CD4-positive, alpha-beta T cell (primary cell): Measurements from ENCODE around the gene THEMIS. TPM values are rescaled to one million over a fixed set of nuclear protein-coding genes. Genes with fewer than 3 reads are reported as not detected.

Experiments
- ATAC-seq: fragments of 200-7000 bp; cut with Tn5 transposase; one replicate; pipeline ENCODE4 v1.10.0; 2022; ENCODE audit warnings: mild to moderate bottlenecking; ENCODE audit not compliant: poor library complexity
- CTCF ChIA-PET: fragments of 350-600 bp; sonication (Branson Sonifier 250); formaldehyde crosslinking; loops from one replicate; lab custom pipeline; 2021; ENCODE audit warnings: antibody characterized with exemption, inconsistent platforms; lab: Charles Lee
- POLR2A ChIA-PET: fragments of 350-600 bp; sonication (Branson Sonifier 250); formaldehyde crosslinking; loops from one replicate; lab custom pipeline; 2021; ENCODE audit warnings: antibody characterized with exemption, inconsistent platforms; lab: Charles Lee
- DNase-seq, 14 experiments: peaks; one replicate each; pipeline ENCODE4 v3.0.0-alpha.2; 2013 to 2020; ENCODE audit warnings: mixed read lengths in 2 of 14
- H3K27ac ChIP-seq, 2 donors: one replicate each; pipeline versions ENCODE4 v1.5.1 to v1.7.0; 2013; ENCODE audit warnings: low read length in 2 of 2, low read depth in 1 of 2, mild to moderate bottlenecking in 1 of 2
- H3K27me3 ChIP-seq, 2 experiments: 1 replicate in 1 of 2; 2 replicates in 1 of 2; pipeline versions ENCODE4 v1.6.1 to v1.7.0; 2013; ENCODE audit warnings: low read length in 2 of 2, control low read depth in 1 of 2, mild to moderate bottlenecking in 1 of 2, moderate library complexity in 1 of 2; ENCODE audit not compliant: insufficient read depth in 2 of 2, control insufficient read depth in 1 of 2
- H3K36me3 ChIP-seq: one replicate; pipeline ENCODE4 v1.6.1; 2013; ENCODE audit warnings: low read length, control low read depth; ENCODE audit not compliant: insufficient read depth
- H3K4me1 ChIP-seq: one replicate; pipeline ENCODE4 v1.6.1; 2013; ENCODE audit warnings: low read length, control low read depth; ENCODE audit not compliant: insufficient read depth
- H3K4me3 ChIP-seq: one replicate; pipeline ENCODE4 v1.5.1; 2013; ENCODE audit warnings: mild to moderate bottlenecking, low read length, moderate library complexity
- H3K9me3 ChIP-seq, 2 experiments: 1 replicate in 1 of 2; 2 replicates in 1 of 2; pipeline versions ENCODE4 v1.6.1 to v1.7.0; 2013; ENCODE audit warnings: low read length in 2 of 2, mild to moderate bottlenecking in 2 of 2, control low read depth in 1 of 2, moderate library complexity in 1 of 2; ENCODE audit not compliant: control insufficient read depth in 1 of 2, insufficient read depth in 1 of 2
- H3K27ac Mint-ChIP-seq: one replicate; pipeline ENCODE4 v1.8.0; 2020; ENCODE audit warnings: mixed read lengths
- H3K27me3 Mint-ChIP-seq: one replicate; pipeline ENCODE4 v1.8.0; 2021; ENCODE audit warnings: mixed read lengths
- H3K36me3 Mint-ChIP-seq: one replicate; pipeline ENCODE4 v1.8.0; 2021; ENCODE audit warnings: low read depth, mixed read lengths
- H3K4me1 Mint-ChIP-seq: one replicate; pipeline ENCODE4 v1.8.0; 2021; ENCODE audit warnings: low read depth, mixed read lengths
- H3K4me3 Mint-ChIP-seq: one replicate; pipeline ENCODE4 v1.8.0; 2020; ENCODE audit warnings: mild to moderate bottlenecking, mixed read lengths
- H3K9me3 Mint-ChIP-seq: one replicate; pipeline ENCODE4 v1.8.0; 2020; ENCODE audit warnings: mixed read lengths
- intact Hi-C, 2 experiments: fragments of 100-400 bp; cut with DNase I in 1 of 2; cut with micrococcal nuclease in 1 of 2; formaldehyde crosslinking; loops; one replicate each; pipeline versions ENCODE4 v1.15.1 to v1.9.0; 2023 to 2025; cut with DNase I, micrococcal nuclease
- total RNA-seq, 174 experiments: library from RNA in 2 of 174; stranded (reverse) in 2 of 174; gene quantifications; one replicate each; pipeline ENCODE4 v1.2.3 and lab custom pipeline; 2021 to 2026
- TF ChIP-seq, protein P1 (sequence below): fragments of 200-600 bp; IDR thresholded peaks from one replicate; pipeline ENCODE4 v1.8.0; 2022; ENCODE audit warnings: antibody characterized with exemption, mild to moderate bottlenecking

Gene THEMIS
- total RNA-seq, 2 experiments from 2014 or later: 25.0 to 25.3 TPM

DNA sequence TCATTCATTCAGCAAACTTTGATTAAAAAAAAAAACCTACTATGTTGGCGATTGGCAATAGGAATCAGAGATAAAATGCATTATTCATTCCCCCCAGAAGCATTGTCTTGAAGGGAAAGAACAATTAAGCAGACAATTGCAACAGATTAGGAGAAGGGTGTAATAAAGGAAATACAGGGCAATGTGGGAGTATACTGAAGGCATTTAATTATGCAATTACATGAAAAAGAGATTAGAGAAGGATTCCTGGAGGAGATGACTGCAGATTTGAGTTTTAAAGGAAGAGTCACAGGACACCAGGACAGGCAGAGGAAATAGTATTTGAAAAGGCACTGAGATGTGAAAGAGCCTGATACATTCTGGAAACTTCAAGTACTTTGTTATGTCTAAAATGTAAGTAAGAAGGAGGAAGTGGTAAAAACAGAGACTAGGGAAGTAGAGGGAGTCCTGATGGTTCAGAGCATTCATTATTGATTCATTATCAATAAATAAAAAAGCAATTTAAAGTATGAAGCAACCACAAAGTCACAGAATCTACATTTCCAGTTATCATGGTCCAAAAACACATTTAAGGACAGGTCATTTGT, 43.7 kb downstream of the THEMIS start:
- Histone ChIP-seq H3K4me1 (peaks cover 6% of the 10 kb centered on the region), H3K36me3 (peaks cover 24% of the 10 kb centered on the region), H3K27me3 (no peaks in the 10 kb centered on the region), H3K27ac (no peak overlapping the region), H3K4me3 (no peak overlapping the region), H3K9me3 (no peaks in the 10 kb centered on the region)
- ChIA-PET POLR2A (interaction anchor here (1.5 kb wide), 1 partner anchor 62 kb away, joined by 4 read pairs; no protein-coding TSS in a partner anchor), CTCF (interaction anchor here (1.7 to 2.5 kb wide), 4 partner anchors 10 to 115 kb away, joined by 4 to 6 read pairs (median 6); no protein-coding TSS in a partner anchor)
- ATAC-seq (peak; percentile 47), DNase-seq (no peak)
- peak overlapping the region; percentile 0 for H3K4me3 Mint-ChIP-seq
- H3K9me3 Mint-ChIP-seq: no peaks in the 10 kb centered on the region
- peak overlapping the region; percentile 69 for H3K27ac Mint-ChIP-seq
- H3K27me3 Mint-ChIP-seq: no peaks in the 10 kb centered on the region
- H3K4me1 Mint-ChIP-seq: peaks cover 74% of the 10 kb centered on the region
- H3K36me3 Mint-ChIP-seq: peaks cover 48% of the 10 kb centered on the region
- intact Hi-C loops: loop anchor here (2.0 to 10.0 kb wide), 7 partner anchors 35 to 875 kb away; partner anchors contain the start of gene PTPRK (in 1 of the 2)
- TF ChIP-seq, protein P1, sequence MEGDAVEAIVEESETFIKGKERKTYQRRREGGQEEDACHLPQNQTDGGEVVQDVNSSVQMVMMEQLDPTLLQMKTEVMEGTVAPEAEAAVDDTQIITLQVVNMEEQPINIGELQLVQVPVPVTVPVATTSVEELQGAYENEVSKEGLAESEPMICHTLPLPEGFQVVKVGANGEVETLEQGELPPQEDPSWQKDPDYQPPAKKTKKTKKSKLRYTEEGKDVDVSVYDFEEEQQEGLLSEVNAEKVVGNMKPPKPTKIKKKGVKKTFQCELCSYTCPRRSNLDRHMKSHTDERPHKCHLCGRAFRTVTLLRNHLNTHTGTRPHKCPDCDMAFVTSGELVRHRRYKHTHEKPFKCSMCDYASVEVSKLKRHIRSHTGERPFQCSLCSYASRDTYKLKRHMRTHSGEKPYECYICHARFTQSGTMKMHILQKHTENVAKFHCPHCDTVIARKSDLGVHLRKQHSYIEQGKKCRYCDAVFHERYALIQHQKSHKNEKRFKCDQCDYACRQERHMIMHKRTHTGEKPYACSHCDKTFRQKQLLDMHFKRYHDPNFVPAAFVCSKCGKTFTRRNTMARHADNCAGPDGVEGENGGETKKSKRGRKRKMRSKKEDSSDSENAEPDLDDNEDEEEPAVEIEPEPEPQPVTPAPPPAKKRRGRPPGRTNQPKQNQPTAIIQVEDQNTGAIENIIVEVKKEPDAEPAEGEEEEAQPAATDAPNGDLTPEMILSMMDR: no peak

DNA sequence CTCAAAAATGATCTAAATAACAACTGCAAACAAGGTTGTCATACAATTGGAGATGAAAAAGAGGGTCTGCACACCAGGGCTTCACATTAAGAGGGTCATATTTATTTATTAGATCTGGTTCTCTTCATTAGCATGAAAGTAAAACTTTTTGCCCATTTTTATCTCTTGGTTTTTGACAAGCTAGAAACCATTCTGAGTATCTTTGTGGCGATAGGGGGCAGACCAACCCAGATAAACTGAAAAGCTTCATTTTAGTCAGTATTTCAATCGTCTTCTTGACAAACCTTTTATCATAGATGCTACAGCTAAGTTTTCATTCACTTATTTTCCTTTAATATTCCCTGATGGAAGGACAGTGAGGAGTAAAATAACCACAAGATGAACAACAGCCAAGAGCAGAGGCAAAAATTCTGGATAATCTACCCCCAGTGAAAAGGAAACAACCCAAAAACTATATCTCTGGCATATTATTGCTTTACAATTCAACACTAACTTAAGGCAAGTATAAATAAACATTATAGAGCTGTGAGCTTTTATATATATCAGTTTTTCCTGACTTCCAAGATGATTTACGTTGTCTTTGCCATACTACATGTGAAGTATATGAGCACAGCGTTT, 45.2 kb downstream of the THEMIS start:
- intact Hi-C loops: loop anchor here (1.0 to 10.0 kb wide), 12 partner anchors 37 to 877 kb away; partner anchors contain the start of gene PTPRK (in 1 of the 2)
- H3K36me3 Mint-ChIP-seq: peaks cover 61% of the 10 kb centered on the region
- Histone ChIP-seq H3K27ac (no peak overlapping the region), H3K4me3 (no peak overlapping the region), H3K9me3 (no peaks in the 10 kb centered on the region), H3K4me1 (peaks cover 6% of the 10 kb centered on the region), H3K36me3 (peaks cover 32% of the 10 kb centered on the region), H3K27me3 (no peaks in the 10 kb centered on the region)
- H3K9me3 Mint-ChIP-seq: no peaks in the 10 kb centered on the region
- POLR2A ChIA-PET: interaction anchor here (0.6 to 2.1 kb wide), 20 partner anchors 9 to 664 kb away, joined by 3 to 10 read pairs (median 4); partner anchors contain the start of genes PTPRK and THEMIS
- H3K4me1 Mint-ChIP-seq: peaks cover 86% of the 10 kb centered on the region
- H3K27ac Mint-ChIP-seq: peak overlapping the region; percentile 69
- ATAC-seq (peak; percentile 73), DNase-seq (peak in 13 of 14 experiments; percentile 16 to 75 (median 47))
- CTCF ChIA-PET: interaction anchor here (0.6 to 3.7 kb wide), 33 partner anchors 9 to 875 kb away, joined by 3 to 22 read pairs (median 4); partner anchors contain the start of genes PTPRK and THEMIS
- TF ChIP-seq, protein P1: peak; percentile 74
- no peaks in the 10 kb centered on the region for H3K27me3 Mint-ChIP-seq
- H3K4me3 Mint-ChIP-seq: peak overlapping the region; percentile 31

GRCh38 chr6:127854009-127854408, 46.8 kb downstream of the THEMIS start:
- POLR2A ChIA-PET: interaction anchor here (1.0 kb wide), 1 partner anchor 33 kb away, joined by 3 read pairs; no protein-coding TSS in a partner anchor

More at GRCh38 chr6:127854009-127854408, 46.8 kb downstream of the THEMIS start:
- Histone ChIP-seq H3K36me3 (peaks cover 40% of the 10 kb centered on the region), H3K4me3 (no peak overlapping the region), H3K4me1 (peaks cover 6% of the 10 kb centered on the region), H3K9me3 (no peaks in the 10 kb centered on the region), H3K27ac (no peak overlapping the region), H3K27me3 (no peaks in the 10 kb centered on the region)
- CTCF ChIA-PET: interaction anchor here (0.8 to 3.7 kb wide), 5 partner anchors 12 to 474 kb away, joined by 3 to 22 read pairs (median 3); no protein-coding TSS in a partner anchor
- Mint-ChIP-seq H3K9me3 (no peaks in the 10 kb centered on the region), H3K27me3 (no peaks in the 10 kb centered on the region), H3K27ac (peak overlapping the region; percentile 0), H3K4me1 (peaks cover 85% of the 10 kb centered on the region), H3K36me3 (peaks cover 65% of the 10 kb centered on the region), H3K4me3 (no peak overlapping the region)
- TF ChIP-seq, protein P1: no peak
- intact Hi-C loops: loop anchor here (2.0 to 10.0 kb wide), 4 partner anchors 119 to 475 kb away; no protein-coding TSS in a partner anchor
- no peak for ATAC-seq
- DNase-seq: no peak
